ENCODE data around the gene ACP1. TPM values are rescaled to one million over a fixed set of nuclear protein-coding genes. Genes with fewer than 3 reads are reported as not detected.

Gene ACP1
- total and polyA plus RNA-seq, 4 donors = 49.8 to 130 (median 66.0) TPM

GRCh38 chr2:271917-272316 lies 7.2 kb downstream of the ACP1 start:
- 93 to 95% methylated on average over 12 of the region's 12 CpGs for WGBS, 2 donors
- H3K4me3 ChIP-seq (ENCODE audit: low read length in 2 of 2) = no peak overlapping the region
- no peaks in the 10 kb centered on the region for H3K27me3 ChIP-seq (ENCODE audit: control insufficient read depth in 1 of 2, insufficient read depth in 2 of 2, low read length in 1 of 2)
- intact Hi-C loops (cut with DNase I) = no loop called here
- DNase-seq (no peak), ATAC-seq (ENCODE audit: low FRiP score) (no peak)
- no peaks in the 10 kb centered on the region for H3K4me1 ChIP-seq (ENCODE audit: control insufficient read depth in 1 of 2, insufficient read depth in 2 of 2, low read length in 2 of 2)
- no peaks in the 10 kb centered on the region for H3K9me3 ChIP-seq (ENCODE audit: control insufficient read depth, low read length)
- H3K36me3 ChIP-seq (ENCODE audit: control insufficient read depth in 1 of 2, insufficient read depth in 2 of 2, low read length in 1 of 2) = peaks cover 2 to 3% of the 10 kb centered on the region in 2 donors
- no peak overlapping the region for H3K27ac ChIP-seq (ENCODE audit: low read depth in 1 of 2, low read length in 2 of 2)

- ATAC-seq (ENCODE audit: low FRiP score) (no peak), DNase-seq (no peak)
- H3K36me3 ChIP-seq (ENCODE audit: control insufficient read depth in 1 of 2, insufficient read depth in 2 of 2, low read length in 1 of 2) = peaks cover 3 to 4% of the 10 kb centered on the region in 2 donors
- WGBS, 2 donors = 63 to 77% methylated on average over 6 of the region's 6 CpGs
- no peaks in the 10 kb centered on the region for H3K9me3 ChIP-seq (ENCODE audit: control insufficient read depth, low read length)
- no peaks in the 10 kb centered on the region for H3K27me3 ChIP-seq (ENCODE audit: control insufficient read depth in 1 of 2, insufficient read depth in 2 of 2, low read length in 1 of 2)
- no peaks in the 10 kb centered on the region for H3K4me1 ChIP-seq (ENCODE audit: control insufficient read depth in 1 of 2, insufficient read depth in 2 of 2, low read length in 2 of 2)
- no peak overlapping the region for H3K27ac ChIP-seq (ENCODE audit: low read depth in 1 of 2, low read length in 2 of 2)
- intact Hi-C loops (cut with DNase I) = no loop called here
- H3K4me3 ChIP-seq (ENCODE audit: low read length in 2 of 2) = no peak overlapping the region
These were observed 8.6 kb downstream of the ACP1 start for GRCh38 chr2:273333-273732.

GRCh38 chr2:274503-274902 lies 9.8 kb downstream of the ACP1 start:
- no peak overlapping the region for H3K27ac ChIP-seq (ENCODE audit: low read depth in 1 of 2, low read length in 2 of 2)
- ATAC-seq (ENCODE audit: low FRiP score) = no peak
- no peaks in the 10 kb centered on the region for H3K4me1 ChIP-seq (ENCODE audit: control insufficient read depth in 1 of 2, insufficient read depth in 2 of 2, low read length in 2 of 2)
- no peak for DNase-seq
- intact Hi-C loops (cut with DNase I) = no loop called here
- H3K36me3 ChIP-seq (ENCODE audit: control insufficient read depth in 1 of 2, insufficient read depth in 2 of 2, low read length in 1 of 2) = peaks cover 3 to 6% of the 10 kb centered on the region in 2 donors
- no peaks in the 10 kb centered on the region for H3K27me3 ChIP-seq (ENCODE audit: control insufficient read depth in 1 of 2, insufficient read depth in 2 of 2, low read length in 1 of 2)
- WGBS, 2 donors = 91 to 92% methylated on average over 3 of the region's 3 CpGs
- H3K4me3 ChIP-seq (ENCODE audit: low read length in 2 of 2) = no peak overlapping the region
- no peaks in the 10 kb centered on the region for H3K9me3 ChIP-seq (ENCODE audit: control insufficient read depth, low read length)

GRCh38 chr2:275466-275865 lies 10.7 kb downstream of the ACP1 start:
- H3K4me3 ChIP-seq (ENCODE audit: low read length in 2 of 2) = no peak overlapping the region
- DNase-seq (no peak), ATAC-seq (ENCODE audit: low FRiP score) (no peak)
- no peaks in the 10 kb centered on the region for H3K9me3 ChIP-seq (ENCODE audit: control insufficient read depth, low read length)
- no peak overlapping the region for H3K27ac ChIP-seq (ENCODE audit: low read depth in 1 of 2, low read length in 2 of 2)
- H3K27me3 ChIP-seq (ENCODE audit: control insufficient read depth in 1 of 2, insufficient read depth in 2 of 2, low read length in 1 of 2) = no peaks in the 10 kb centered on the region
- intact Hi-C loops (cut with DNase I) = no loop called here
- H3K4me1 ChIP-seq (ENCODE audit: control insufficient read depth in 1 of 2, insufficient read depth in 2 of 2, low read length in 2 of 2) = no peaks in the 10 kb centered on the region
- peaks cover 3 to 8% of the 10 kb centered on the region in 2 donors for H3K36me3 ChIP-seq (ENCODE audit: control insufficient read depth in 1 of 2, insufficient read depth in 2 of 2, low read length in 1 of 2)
- 78 to 81% methylated on average over 6 of the region's 6 CpGs for WGBS, 2 donors

GRCh38 chr2:278312-278926 lies 13.7 kb downstream of the ACP1 start:
- intact Hi-C loops (cut with DNase I) = no loop called here
- DNase-seq (no peak), ATAC-seq (ENCODE audit: low FRiP score) (no peak)
- no peaks in the 10 kb centered on the region for H3K27me3 ChIP-seq (ENCODE audit: control insufficient read depth in 1 of 2, insufficient read depth in 2 of 2, low read length in 1 of 2)
- H3K9me3 ChIP-seq (ENCODE audit: control insufficient read depth, low read length) = no peaks in the 10 kb centered on the region
- no peaks in the 10 kb centered on the region for H3K4me1 ChIP-seq (ENCODE audit: control insufficient read depth in 1 of 2, insufficient read depth in 2 of 2, low read length in 2 of 2)
- peak overlapping the region in 1 of 2 donors; percentile 1 for H3K27ac ChIP-seq (ENCODE audit: low read depth in 1 of 2, low read length in 2 of 2)
- H3K4me3 ChIP-seq (ENCODE audit: low read length in 2 of 2) = no peak overlapping the region
- H3K36me3 ChIP-seq (ENCODE audit: control insufficient read depth in 1 of 2, insufficient read depth in 2 of 2, low read length in 1 of 2) = peaks cover 0 to 13% of the 10 kb centered on the region in 2 donors
- WGBS, 2 donors = 63 to 75% methylated on average over 2 of the region's 2 CpGs

GRCh38 chr2:278927-279320 lies 14.2 kb downstream of the ACP1 start:
- ATAC-seq (ENCODE audit: low FRiP score) (no peak), DNase-seq (no peak)
- Histone ChIP-seq H3K9me3 (ENCODE audit: control insufficient read depth, low read length) (no peaks in the 10 kb centered on the region), H3K4me1 (ENCODE audit: control insufficient read depth in 1 of 2, insufficient read depth in 2 of 2, low read length in 2 of 2) (no peaks in the 10 kb centered on the region), H3K36me3 (ENCODE audit: control insufficient read depth in 1 of 2, insufficient read depth in 2 of 2, low read length in 1 of 2) (peaks cover 0 to 13% of the 10 kb centered on the region in 2 donors), H3K4me3 (ENCODE audit: low read length in 2 of 2) (no peak overlapping the region), H3K27ac (ENCODE audit: low read depth in 1 of 2, low read length in 2 of 2) (no peak overlapping the region), H3K27me3 (ENCODE audit: control insufficient read depth in 1 of 2, insufficient read depth in 2 of 2, low read length in 1 of 2) (no peaks in the 10 kb centered on the region)
- 77 to 88% methylated on average over 4 of the region's 4 CpGs for WGBS, 2 donors
- intact Hi-C loops (cut with DNase I) = no loop called here

GRCh38 chr2:279366-279765 lies 14.6 kb downstream of the ACP1 start:
- WGBS, 2 donors = 80 to 83% methylated on average over 4 of the region's 4 CpGs
- Histone ChIP-seq H3K4me3 (ENCODE audit: low read length in 2 of 2) (no peak overlapping the region), H3K4me1 (ENCODE audit: control insufficient read depth in 1 of 2, insufficient read depth in 2 of 2, low read length in 2 of 2) (no peaks in the 10 kb centered on the region), H3K27me3 (ENCODE audit: control insufficient read depth in 1 of 2, insufficient read depth in 2 of 2, low read length in 1 of 2) (no peaks in the 10 kb centered on the region), H3K9me3 (ENCODE audit: control insufficient read depth, low read length) (no peaks in the 10 kb centered on the region), H3K36me3 (ENCODE audit: control insufficient read depth in 1 of 2, insufficient read depth in 2 of 2, low read length in 1 of 2) (peaks cover 0 to 13% of the 10 kb centered on the region in 2 donors), H3K27ac (ENCODE audit: low read depth in 1 of 2, low read length in 2 of 2) (no peak overlapping the region)
- no peak for ATAC-seq (ENCODE audit: low FRiP score)
- DNase-seq = no peak
- intact Hi-C loops (cut with DNase I) = no loop called here

GRCh38 chr2:279956-280649 lies 15.4 kb downstream of the ACP1 start:
- Histone ChIP-seq H3K4me3 (ENCODE audit: low read length in 2 of 2) (no peak overlapping the region), H3K9me3 (ENCODE audit: control insufficient read depth, low read length) (no peaks in the 10 kb centered on the region), H3K27ac (ENCODE audit: low read depth in 1 of 2, low read length in 2 of 2) (no peak overlapping the region), H3K27me3 (ENCODE audit: control insufficient read depth in 1 of 2, insufficient read depth in 2 of 2, low read length in 1 of 2) (no peaks in the 10 kb centered on the region), H3K4me1 (ENCODE audit: control insufficient read depth in 1 of 2, insufficient read depth in 2 of 2, low read length in 2 of 2) (no peaks in the 10 kb centered on the region), H3K36me3 (ENCODE audit: control insufficient read depth in 1 of 2, insufficient read depth in 2 of 2, low read length in 1 of 2) (peaks cover 0 to 13% of the 10 kb centered on the region in 2 donors)
- DNase-seq (no peak), ATAC-seq (ENCODE audit: low FRiP score) (no peak)
- WGBS, 2 donors = 57 to 67% methylated on average over 4 of the region's 4 CpGs
- intact Hi-C loops (cut with DNase I) = no loop called here

- 66 to 70% methylated on average over 7 of the region's 7 CpGs for WGBS, 2 donors
- Histone ChIP-seq H3K4me3 (ENCODE audit: low read length in 2 of 2) (no peak overlapping the region), H3K9me3 (ENCODE audit: control insufficient read depth, low read length) (no peaks in the 10 kb centered on the region), H3K4me1 (ENCODE audit: control insufficient read depth in 1 of 2, insufficient read depth in 2 of 2, low read length in 2 of 2) (no peaks in the 10 kb centered on the region), H3K27me3 (ENCODE audit: control insufficient read depth in 1 of 2, insufficient read depth in 2 of 2, low read length in 1 of 2) (no peaks in the 10 kb centered on the region), H3K27ac (ENCODE audit: low read depth in 1 of 2, low read length in 2 of 2) (no peak overlapping the region), H3K36me3 (ENCODE audit: control insufficient read depth in 1 of 2, insufficient read depth in 2 of 2, low read length in 1 of 2) (peaks cover 0 to 13% of the 10 kb centered on the region in 2 donors)
- ATAC-seq (ENCODE audit: low FRiP score) = no peak
- no peak for DNase-seq
- intact Hi-C loops (cut with DNase I) = no loop called here
These were observed 15.9 kb downstream of the ACP1 start for GRCh38 chr2:280650-281110.
